ENCODE data around the gene MTLN. TPM values are rescaled to one million over a fixed set of nuclear protein-coding genes. Genes with fewer than 3 reads are reported as not detected.
"Not testable (repeated sequence)": the region's sequence is repeated elsewhere in the genome, so short reads cannot be mapped to it uniquely, and the experiment has no call there.

Gene MTLN
- total and polyA plus RNA-seq, 4 donors: 29.4 to 322 (median 103) TPM

DNA sequence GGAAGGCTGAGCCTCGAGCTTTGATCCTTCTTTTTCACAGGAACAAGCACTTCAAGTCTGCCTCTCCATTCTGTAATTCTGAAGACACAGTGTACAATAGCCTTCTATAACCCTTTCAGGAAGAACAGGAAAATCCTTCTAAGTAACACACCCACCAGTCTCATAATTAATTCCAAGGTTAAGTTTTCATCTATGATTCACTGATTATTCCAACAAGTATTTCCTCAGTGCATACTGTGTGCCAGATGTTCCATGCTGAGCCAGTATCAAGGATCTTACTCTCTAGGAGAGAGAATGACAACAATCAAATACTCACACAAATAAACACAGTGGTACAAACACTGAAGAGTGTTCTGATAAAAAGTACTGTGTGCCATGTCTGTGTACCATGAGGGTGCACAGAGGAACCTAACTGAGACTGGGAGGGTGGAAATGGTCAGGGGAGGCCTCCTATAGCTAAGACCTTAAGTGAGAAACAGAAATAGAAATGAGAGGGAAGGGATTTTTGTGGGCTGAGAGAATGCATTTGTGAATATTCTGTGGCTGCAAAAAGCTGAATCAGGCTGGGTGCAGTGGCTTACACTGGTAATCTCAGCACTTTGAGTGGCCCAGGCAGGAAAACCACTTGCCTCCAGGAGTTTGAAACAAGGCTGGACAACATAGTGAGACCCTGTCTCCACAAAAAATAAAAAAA lies 7.3 kb upstream of the MTLN start:
- H3K4me1 ChIP-seq (ENCODE audit: control insufficient read depth in 5 of 5, insufficient read depth in 5 of 5, low read length in 5 of 5): no peaks in the 10 kb centered on the region
- no peaks in the 10 kb centered on the region for H3K36me3 ChIP-seq (ENCODE audit: control insufficient read depth in 4 of 4, insufficient read depth in 4 of 4, low read length in 4 of 4)
- 45 to 47% methylated on average over 1 of the region's 1 CpG for WGBS, 2 donors
- H3K27me3 ChIP-seq (ENCODE audit: control insufficient read depth in 3 of 3, insufficient read depth in 3 of 3, low read length in 2 of 3): peaks cover 0 to 7% (median under 1%) of the 10 kb centered on the region in 3 donors
- no peak overlapping the region for H3K9ac ChIP-seq (ENCODE audit: insufficient read depth in 1 of 2, low read length in 2 of 2)
- H3K9me3 ChIP-seq (ENCODE audit: control insufficient read depth in 4 of 4, insufficient read depth in 3 of 4, low read length in 3 of 4): peaks cover 0 to 1% (median 0%) of the 10 kb centered on the region in 4 donors
- H3K4me3 ChIP-seq: no peak overlapping the region
- DNase-seq: no peak
- TF ChIP-seq, protein P1, sequence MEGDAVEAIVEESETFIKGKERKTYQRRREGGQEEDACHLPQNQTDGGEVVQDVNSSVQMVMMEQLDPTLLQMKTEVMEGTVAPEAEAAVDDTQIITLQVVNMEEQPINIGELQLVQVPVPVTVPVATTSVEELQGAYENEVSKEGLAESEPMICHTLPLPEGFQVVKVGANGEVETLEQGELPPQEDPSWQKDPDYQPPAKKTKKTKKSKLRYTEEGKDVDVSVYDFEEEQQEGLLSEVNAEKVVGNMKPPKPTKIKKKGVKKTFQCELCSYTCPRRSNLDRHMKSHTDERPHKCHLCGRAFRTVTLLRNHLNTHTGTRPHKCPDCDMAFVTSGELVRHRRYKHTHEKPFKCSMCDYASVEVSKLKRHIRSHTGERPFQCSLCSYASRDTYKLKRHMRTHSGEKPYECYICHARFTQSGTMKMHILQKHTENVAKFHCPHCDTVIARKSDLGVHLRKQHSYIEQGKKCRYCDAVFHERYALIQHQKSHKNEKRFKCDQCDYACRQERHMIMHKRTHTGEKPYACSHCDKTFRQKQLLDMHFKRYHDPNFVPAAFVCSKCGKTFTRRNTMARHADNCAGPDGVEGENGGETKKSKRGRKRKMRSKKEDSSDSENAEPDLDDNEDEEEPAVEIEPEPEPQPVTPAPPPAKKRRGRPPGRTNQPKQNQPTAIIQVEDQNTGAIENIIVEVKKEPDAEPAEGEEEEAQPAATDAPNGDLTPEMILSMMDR (IDR thresholded peaks at IDR 0.05; ENCODE audit: control extremely low read depth, extremely low read depth): no peak
- no peak for ATAC-seq (ENCODE audit: insufficient read depth, low FRiP score)
- H3K27ac ChIP-seq (ENCODE audit: low read depth in 1 of 2, low read length in 1 of 2): no peak overlapping the region

DNA sequence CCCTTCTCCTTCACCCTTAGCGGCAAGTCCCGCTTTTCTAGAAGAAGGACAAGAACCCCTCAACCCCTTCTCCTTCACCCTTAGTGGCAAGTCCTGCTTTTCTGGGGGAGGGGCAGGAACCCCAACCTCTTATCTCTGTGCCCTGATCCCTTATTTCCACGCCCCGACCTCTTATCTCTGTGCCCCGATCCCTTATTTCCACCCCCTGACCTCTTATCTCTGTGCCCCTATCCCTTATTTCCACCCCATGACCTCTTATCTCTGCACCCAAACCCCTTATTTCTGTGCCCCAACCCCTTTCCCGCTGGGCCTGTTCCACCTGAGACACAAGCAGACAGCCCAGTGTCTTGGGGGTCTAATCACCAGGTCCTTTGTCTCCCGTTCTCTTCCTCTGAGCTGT lies 6.5 kb upstream of the MTLN start:
- not testable (repeated sequence) for DNase-seq; H3K4me3 ChIP-seq; H3K36me3 ChIP-seq (ENCODE audit: control insufficient read depth in 4 of 4, insufficient read depth in 4 of 4, low read length in 4 of 4); H3K27ac ChIP-seq (ENCODE audit: low read depth in 1 of 2, low read length in 1 of 2); H3K27me3 ChIP-seq (ENCODE audit: control insufficient read depth in 3 of 3, insufficient read depth in 3 of 3, low read length in 2 of 3); ATAC-seq (ENCODE audit: insufficient read depth, low FRiP score); H3K9me3 ChIP-seq (ENCODE audit: control insufficient read depth in 4 of 4, insufficient read depth in 3 of 4, low read length in 3 of 4); H3K4me1 ChIP-seq (ENCODE audit: control insufficient read depth in 5 of 5, insufficient read depth in 5 of 5, low read length in 5 of 5); H3K9ac ChIP-seq (ENCODE audit: insufficient read depth in 1 of 2, low read length in 2 of 2)
- 82% methylated on average over 7 of the region's 7 CpGs for WGBS, 2 donors

DNA sequence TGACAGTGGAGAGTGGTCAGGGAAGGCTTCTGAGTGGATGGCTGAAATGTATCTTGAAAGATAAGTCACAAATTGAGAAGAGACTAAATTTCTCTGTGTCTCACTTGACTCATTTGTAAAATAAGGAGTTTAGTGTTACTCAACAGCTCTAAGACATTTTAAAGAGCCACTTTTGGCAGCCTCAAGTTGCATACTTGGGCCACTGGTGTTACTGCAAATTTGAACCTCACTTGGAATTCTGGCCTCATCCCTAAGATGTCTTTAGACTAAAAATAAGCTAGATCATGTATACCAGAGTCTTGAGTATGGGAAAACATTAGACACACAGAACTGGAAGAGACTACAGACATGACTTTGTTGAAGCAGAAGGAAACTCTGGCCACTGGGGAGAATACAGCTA lies 4.5 kb upstream of the MTLN start:
- ATAC-seq (ENCODE audit: insufficient read depth, low FRiP score) (no peak), DNase-seq (no peak)
- no peaks in the 10 kb centered on the region for H3K36me3 ChIP-seq (ENCODE audit: control insufficient read depth in 4 of 4, insufficient read depth in 4 of 4, low read length in 4 of 4)
- H3K9me3 ChIP-seq (ENCODE audit: control insufficient read depth in 4 of 4, insufficient read depth in 3 of 4, low read length in 3 of 4): peaks cover 0 to 1% (median 0%) of the 10 kb centered on the region in 4 donors
- no peak overlapping the region for H3K9ac ChIP-seq (ENCODE audit: insufficient read depth in 1 of 2, low read length in 2 of 2)
- no peak overlapping the region for H3K4me3 ChIP-seq
- TF ChIP-seq, protein P1 (IDR thresholded peaks at IDR 0.05; ENCODE audit: control extremely low read depth, extremely low read depth): no peak
- H3K27me3 ChIP-seq (ENCODE audit: control insufficient read depth in 3 of 3, insufficient read depth in 3 of 3, low read length in 2 of 3): peaks cover 0 to 4% (median 3%) of the 10 kb centered on the region in 3 donors
- H3K27ac ChIP-seq (ENCODE audit: low read depth in 1 of 2, low read length in 1 of 2): no peak overlapping the region
- peaks cover 0 to 4% (median 0%) of the 10 kb centered on the region in 5 donors for H3K4me1 ChIP-seq (ENCODE audit: control insufficient read depth in 5 of 5, insufficient read depth in 5 of 5, low read length in 5 of 5)

DNA sequence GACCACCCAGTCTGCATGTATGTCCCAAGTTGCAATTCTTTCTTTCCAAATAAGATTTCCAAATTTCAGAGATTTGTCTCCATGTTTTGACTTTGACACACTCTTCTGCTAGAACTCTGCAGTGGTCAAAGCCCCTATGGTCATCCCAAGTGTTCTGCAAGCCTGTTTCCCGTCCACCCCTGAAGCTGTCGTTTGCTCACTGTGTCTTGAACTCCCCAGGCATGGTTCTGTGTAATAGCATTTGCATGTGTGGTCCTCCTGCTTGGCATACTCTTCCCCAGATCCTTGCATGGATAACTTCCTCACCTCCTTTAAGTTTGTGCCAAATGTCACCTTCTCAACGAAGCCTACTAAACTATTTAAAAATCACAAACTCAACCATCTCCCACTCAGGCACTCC lies 3.9 kb upstream of the MTLN start:
- TF ChIP-seq, protein P1 (IDR thresholded peaks at IDR 0.05; ENCODE audit: control extremely low read depth, extremely low read depth): no peak
- peaks cover 0 to 3% (median under 1%) of the 10 kb centered on the region in 3 donors for H3K27me3 ChIP-seq (ENCODE audit: control insufficient read depth in 3 of 3, insufficient read depth in 3 of 3, low read length in 2 of 3)
- H3K36me3 ChIP-seq (ENCODE audit: control insufficient read depth in 4 of 4, insufficient read depth in 4 of 4, low read length in 4 of 4): no peaks in the 10 kb centered on the region
- no peak overlapping the region for H3K4me3 ChIP-seq
- H3K27ac ChIP-seq (ENCODE audit: low read depth in 1 of 2, low read length in 1 of 2): no peak overlapping the region
- DNase-seq (no peak), ATAC-seq (ENCODE audit: insufficient read depth, low FRiP score) (no peak)
- H3K9ac ChIP-seq (ENCODE audit: insufficient read depth in 1 of 2, low read length in 2 of 2): no peak overlapping the region
- peaks cover 0 to 1% (median 0%) of the 10 kb centered on the region in 4 donors for H3K9me3 ChIP-seq (ENCODE audit: control insufficient read depth in 4 of 4, insufficient read depth in 3 of 4, low read length in 3 of 4)
- H3K4me1 ChIP-seq (ENCODE audit: control insufficient read depth in 5 of 5, insufficient read depth in 5 of 5, low read length in 5 of 5): peaks cover 0 to 4% (median under 1%) of the 10 kb centered on the region in 5 donors
- WGBS, 2 donors: 64 to 65% methylated on average over 3 of the region's 3 CpGs
